Activated naive CD4-positive, alpha-beta T cell treated with anti-CD3 and anti-CD28 coated beads, Interleukin-2, amount 10 ng/mL, durations not matched to agents 7 days and 5 days (primary cell): ENCODE data around the gene GLIPR2.
A peak's percentile ranks its signal among the peaks of the same experiment; 100 is the strongest.
"Not testable (repeated sequence)": the region's sequence is repeated elsewhere in the genome, so short reads cannot be mapped to it uniquely, and the experiment has no call there.

Experiments
- CTCF ChIA-PET: fragments of 350-600 bp; sonication (Branson Sonifier 250); formaldehyde crosslinking; loops from one replicate; lab custom pipeline; 2021; ENCODE audit warnings: antibody characterized with exemption; lab: Charles Lee
- DNase-seq: peaks from one replicate; pipeline ENCODE4 v3.0.0-alpha.2; 2020
- H3K27ac Mint-ChIP-seq: one replicate; pipeline ENCODE4 v1.8.0; 2021; ENCODE audit warnings: mild to moderate bottlenecking, moderate library complexity, mixed read lengths
- H3K27me3 Mint-ChIP-seq: one replicate; pipeline ENCODE4 v1.8.0; 2021; ENCODE audit warnings: mild to moderate bottlenecking, mixed read lengths
- H3K36me3 Mint-ChIP-seq: one replicate; pipeline ENCODE4 v1.8.0; 2021; ENCODE audit warnings: mixed read lengths
- H3K4me1 Mint-ChIP-seq: one replicate; pipeline ENCODE4 v1.8.0; 2021; ENCODE audit warnings: mixed read lengths
- H3K4me3 Mint-ChIP-seq: one replicate; pipeline ENCODE4 v1.8.0; 2021; ENCODE audit warnings: mild to moderate bottlenecking, moderate library complexity, mixed read lengths
- H3K9me3 Mint-ChIP-seq: one replicate; pipeline ENCODE4 v1.8.0; 2021; ENCODE audit warnings: mixed read lengths

GLIPR2 gene

GRCh38 chr9:36136272-36136893 is at the start of gene GLIPR2:
GLIPR2 (plus strand) TSS chr9:36136733; CDS start chr9:36136779, 46 bp downstream.
- Mint-ChIP-seq H3K27ac (peak within 1 kb of the TSS; percentile 83), H3K9me3 (no peaks in the 10 kb centered on the region), H3K4me1 (peaks cover 52% of the 10 kb centered on the region), H3K36me3 (peaks cover 26% of the 10 kb centered on the region), H3K4me3 (peak within 1 kb of the TSS; percentile 89), H3K27me3 (peaks cover 73% of the 10 kb centered on the region)
- DNase-seq = peak; percentile 86
- CTCF ChIA-PET = interaction anchor here (0.8 to 1.9 kb wide), 7 partner anchors 12 to 54 kb away, joined by 3 to 7 read pairs (median 5); partner anchors contain the start of gene CLTA

GRCh38 chr9:36087054-36087453 is 49.5 kb upstream of the GLIPR2 start:
- H3K4me3 Mint-ChIP-seq, DNase-seq, H3K4me1 Mint-ChIP-seq, H3K27me3 Mint-ChIP-seq, H3K27ac Mint-ChIP-seq: not testable (repeated sequence)
- Mint-ChIP-seq H3K36me3 (peaks cover 21% of the 10 kb centered on the region), H3K9me3 (peaks cover 10% of the 10 kb centered on the region)
- CTCF ChIA-PET = interaction anchor here (0.6 to 1.1 kb wide), 2 partner anchors 18 to 162 kb away, joined by 3 read pairs; no protein-coding TSS in a partner anchor

DNA sequence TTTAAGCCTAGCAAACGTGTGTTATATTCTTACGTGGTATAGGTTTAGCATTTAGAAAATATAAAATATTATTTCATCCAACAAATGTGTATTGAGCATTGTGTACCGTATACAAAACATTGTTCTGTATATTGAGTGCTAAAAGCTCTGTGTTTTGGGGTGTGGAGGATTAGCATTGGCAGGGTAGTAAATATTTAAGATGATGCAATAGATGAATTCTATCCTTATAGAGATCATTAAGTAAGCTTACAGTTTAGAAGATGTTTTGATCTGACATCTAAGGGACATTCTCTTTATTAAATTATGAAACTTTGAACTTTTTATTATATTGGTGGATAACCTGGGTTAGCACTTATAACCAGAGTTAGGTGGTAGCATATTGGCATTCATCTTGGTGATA is 48.5 kb upstream of the GLIPR2 start:
- H3K36me3 Mint-ChIP-seq = peaks cover 24% of the 10 kb centered on the region
- no peaks in the 10 kb centered on the region for H3K27me3 Mint-ChIP-seq
- peaks cover 10% of the 10 kb centered on the region for H3K9me3 Mint-ChIP-seq
- peaks cover 14% of the 10 kb centered on the region for H3K4me1 Mint-ChIP-seq
- H3K27ac Mint-ChIP-seq = no peak overlapping the region
- DNase-seq = no peak
- CTCF ChIA-PET = interaction anchor here (1.1 kb wide), 1 partner anchor 17 kb away, joined by 3 read pairs; no protein-coding TSS in a partner anchor
- no peak overlapping the region for H3K4me3 Mint-ChIP-seq

GRCh38 chr9:36091026-36091953 is 45.2 kb upstream of the GLIPR2 start:
- Mint-ChIP-seq H3K4me1 (peaks cover 20% of the 10 kb centered on the region), H3K27ac (peak overlapping the region; percentile 3), H3K36me3 (peaks cover 19% of the 10 kb centered on the region), H3K27me3 (no peaks in the 10 kb centered on the region), H3K4me3 (no peak overlapping the region), H3K9me3 (peaks cover 10% of the 10 kb centered on the region)
- DNase-seq = no peak
- CTCF ChIA-PET = interaction anchor here (1.1 kb wide), 1 partner anchor 75 kb away, joined by 4 read pairs; no protein-coding TSS in a partner anchor

- Mint-ChIP-seq H3K36me3 (peaks cover 13% of the 10 kb centered on the region), H3K4me1 (peaks cover 20% of the 10 kb centered on the region), H3K27me3 (no peaks in the 10 kb centered on the region), H3K4me3 (no peak overlapping the region), H3K27ac (peak overlapping the region; percentile 55), H3K9me3 (peaks cover 8% of the 10 kb centered on the region)
- no peak for DNase-seq
- CTCF ChIA-PET = interaction anchor here (1.1 kb wide), 1 partner anchor 75 kb away, joined by 4 read pairs; no protein-coding TSS in a partner anchor
Measured at GRCh38 chr9:36092014-36092413, 44.5 kb upstream of the GLIPR2 start.

GRCh38 chr9:36092509-36093215 is 43.9 kb upstream of the GLIPR2 start:
- peaks cover 4% of the 10 kb centered on the region for H3K9me3 Mint-ChIP-seq
- peak; percentile 67 for DNase-seq
- peaks cover 10% of the 10 kb centered on the region for H3K36me3 Mint-ChIP-seq
- CTCF ChIA-PET = interaction anchor here (0.8 to 1.1 kb wide), 3 partner anchors 9 to 74 kb away, joined by 3 to 4 read pairs (median 3); no protein-coding TSS in a partner anchor
- H3K4me1 Mint-ChIP-seq = peaks cover 20% of the 10 kb centered on the region
- no peak overlapping the region for H3K4me3 Mint-ChIP-seq
- no peaks in the 10 kb centered on the region for H3K27me3 Mint-ChIP-seq
- peak overlapping the region; percentile 90 for H3K27ac Mint-ChIP-seq

- no peak overlapping the region for H3K4me3 Mint-ChIP-seq
- CTCF ChIA-PET = interaction anchor here (0.8 to 1.0 kb wide), 2 partner anchors 8 to 73 kb away, joined by 3 read pairs; no protein-coding TSS in a partner anchor
- no peaks in the 10 kb centered on the region for H3K27me3 Mint-ChIP-seq
- H3K9me3 Mint-ChIP-seq = peaks cover 4% of the 10 kb centered on the region
- peaks cover 8% of the 10 kb centered on the region for H3K36me3 Mint-ChIP-seq
- peaks cover 20% of the 10 kb centered on the region for H3K4me1 Mint-ChIP-seq
- no peak for DNase-seq
- H3K27ac Mint-ChIP-seq = no peak overlapping the region
Measured at GRCh38 chr9:36093384-36093783, 43.1 kb upstream of the GLIPR2 start.

- Mint-ChIP-seq H3K27ac (no peak overlapping the region), H3K36me3 (no peaks in the 10 kb centered on the region), H3K27me3 (no peaks in the 10 kb centered on the region)
Measured at GRCh38 chr9:36099718-36100117, 36.8 kb upstream of the GLIPR2 start.

GRCh38 chr9:36100532-36100931 is 36.0 kb upstream of the GLIPR2 start:
- Mint-ChIP-seq H3K4me1 (peaks cover 9% of the 10 kb centered on the region), H3K4me3 (no peak overlapping the region), H3K27me3 (no peaks in the 10 kb centered on the region), H3K27ac (no peak overlapping the region), H3K9me3 (no peaks in the 10 kb centered on the region), H3K36me3 (no peaks in the 10 kb centered on the region)
- CTCF ChIA-PET = interaction anchor here (0.6 to 8.2 kb wide), 6 partner anchors 10 to 89 kb away, joined by 3 to 221 read pairs (median 4); partner anchors contain the start of gene CCIN
- DNase-seq = no peak

More at GRCh38 chr9:36099718-36100117, 36.8 kb upstream of the GLIPR2 start:
- H3K9me3 Mint-ChIP-seq = no peaks in the 10 kb centered on the region
- CTCF ChIA-PET = interaction anchor here (0.6 to 8.2 kb wide), 4 partner anchors 29 to 107 kb away, joined by 3 to 221 read pairs (median 3); partner anchors contain the start of gene CCIN
- DNase-seq = no peak
- no peak overlapping the region for H3K4me3 Mint-ChIP-seq
- peaks cover 9% of the 10 kb centered on the region for H3K4me1 Mint-ChIP-seq

DNA sequence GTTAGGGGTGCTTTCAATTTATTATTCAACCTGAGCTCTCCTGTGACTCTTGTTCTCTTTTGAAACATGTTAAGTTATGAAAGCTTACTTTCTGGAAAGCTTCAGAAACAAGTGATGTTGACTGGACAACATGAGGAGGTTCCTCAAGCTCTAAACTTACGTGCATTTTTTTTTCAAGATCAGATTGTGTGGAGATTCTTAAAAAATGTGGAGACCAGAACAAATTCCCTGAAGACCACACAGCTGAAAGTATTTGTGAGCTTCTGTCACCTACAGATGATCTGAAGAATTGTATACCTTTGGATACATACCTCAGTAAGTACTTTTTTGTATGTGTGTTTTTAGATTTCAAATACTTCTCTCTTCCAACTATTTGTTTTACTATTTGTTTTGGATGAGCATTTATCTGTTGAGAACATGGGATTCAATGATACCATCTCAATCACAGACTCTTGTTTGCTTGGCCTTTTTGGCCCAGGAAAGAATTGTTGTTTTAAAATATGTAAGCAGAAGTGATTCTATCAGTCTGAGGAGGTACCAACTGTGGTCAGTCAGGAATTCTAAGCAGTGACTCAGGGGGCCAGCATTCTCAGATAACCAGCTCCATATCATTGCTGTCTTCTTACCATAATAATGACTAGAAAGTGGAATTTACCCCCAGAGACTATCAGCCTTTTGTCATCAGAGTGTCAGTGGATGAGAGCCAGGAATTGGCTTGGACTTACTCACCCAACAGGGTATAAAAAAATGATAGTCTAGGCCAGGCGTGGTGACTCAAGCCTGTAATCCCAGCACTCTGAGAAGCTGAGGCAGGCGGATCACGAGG is 34.4 kb upstream of the GLIPR2 start:
- Mint-ChIP-seq H3K36me3 (no peaks in the 10 kb centered on the region), H3K27ac (no peak overlapping the region), H3K4me1 (peaks cover 9% of the 10 kb centered on the region), H3K9me3 (no peaks in the 10 kb centered on the region), H3K27me3 (no peaks in the 10 kb centered on the region), H3K4me3 (no peak overlapping the region)
- CTCF ChIA-PET = interaction anchor here (0.6 to 8.2 kb wide), 23 partner anchors 9 to 227 kb away, joined by 3 to 221 read pairs (median 5); partner anchors contain the start of genes CCIN and GLIPR2
- DNase-seq = no peak

GRCh38 chr9:36102742-36103495 is 33.6 kb upstream of the GLIPR2 start:
- Mint-ChIP-seq H3K36me3 (no peaks in the 10 kb centered on the region), H3K4me1 (peaks cover 9% of the 10 kb centered on the region), H3K4me3 (no peak overlapping the region), H3K27me3 (no peaks in the 10 kb centered on the region), H3K9me3 (no peaks in the 10 kb centered on the region), H3K27ac (no peak overlapping the region)
- CTCF ChIA-PET = interaction anchor here (0.7 to 8.2 kb wide), 27 partner anchors 8 to 226 kb away, joined by 3 to 221 read pairs (median 5); partner anchors contain the start of genes CCIN and GLIPR2
- DNase-seq = peak; percentile 93

GRCh38 chr9:36109071-36109470 is 27.5 kb upstream of the GLIPR2 start:
- H3K27ac Mint-ChIP-seq = no peak overlapping the region
- DNase-seq = no peak
- H3K4me3 Mint-ChIP-seq = no peak overlapping the region
- H3K36me3 Mint-ChIP-seq = peaks cover 9% of the 10 kb centered on the region
- no peaks in the 10 kb centered on the region for H3K9me3 Mint-ChIP-seq
- CTCF ChIA-PET = interaction anchor here (1.9 to 5.2 kb wide), 2 partner anchors 57 to 59 kb away, joined by 7 to 26 read pairs; partner anchors contain the start of gene CCIN
- H3K27me3 Mint-ChIP-seq = no peaks in the 10 kb centered on the region
- H3K4me1 Mint-ChIP-seq = no peaks in the 10 kb centered on the region
